Mucosa of gallbladder (tissue), 1 donor: ENCODE measurements around the gene HBG1. TPM values are rescaled to one million over a fixed set of nuclear protein-coding genes. Genes with fewer than 3 reads are reported as not detected.
"Not testable (repeated sequence)": the region's sequence is repeated elsewhere in the genome, so short reads cannot be mapped to it uniquely, and the experiment has no call there.

ENCODE experiments used
- DNase-seq: peaks from one replicate; pipeline ENCODE4 v3.0.0-alpha.2; 2020; ENCODE audit warnings: low spot score
- total RNA-seq: library from RNA; stranded (reverse); gene quantifications from one replicate; pipeline ENCODE4 v1.2.1, GENCODE V29; 2021
- donor health status: DM: no; HTN: no; CAD: no.

HBG1 gene
- total RNA-seq, 1 donor from 2014 or later = 3.3 TPM

DNA sequence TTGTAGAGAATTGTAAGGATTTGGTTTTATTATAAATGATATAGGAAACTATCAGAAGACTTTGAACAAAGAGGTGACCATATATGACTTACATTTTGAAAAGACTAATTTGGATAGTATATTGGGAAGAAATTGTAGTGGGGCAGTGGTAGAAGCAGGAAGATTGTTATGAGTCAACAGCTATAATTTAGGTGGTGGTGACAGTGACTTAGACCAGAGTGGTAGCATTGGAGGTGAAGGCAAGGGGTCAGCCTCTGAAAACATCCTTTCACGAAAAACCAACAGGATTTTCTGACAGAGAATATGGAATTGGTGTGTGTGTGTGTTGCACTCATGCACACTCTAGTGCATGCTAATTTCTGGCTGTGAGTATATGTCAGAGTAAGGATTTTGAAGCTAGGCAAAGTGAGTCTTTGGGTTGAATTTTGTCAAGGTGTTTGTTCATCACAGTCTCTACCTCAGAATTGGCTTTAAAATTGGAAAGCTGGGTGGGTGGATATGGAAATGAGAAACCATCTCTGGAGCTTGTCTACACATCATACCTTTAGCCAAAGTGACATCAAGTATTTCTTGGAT, 28.2 kb upstream of the HBG1 start:
- DNase-seq = no peak

DNA sequence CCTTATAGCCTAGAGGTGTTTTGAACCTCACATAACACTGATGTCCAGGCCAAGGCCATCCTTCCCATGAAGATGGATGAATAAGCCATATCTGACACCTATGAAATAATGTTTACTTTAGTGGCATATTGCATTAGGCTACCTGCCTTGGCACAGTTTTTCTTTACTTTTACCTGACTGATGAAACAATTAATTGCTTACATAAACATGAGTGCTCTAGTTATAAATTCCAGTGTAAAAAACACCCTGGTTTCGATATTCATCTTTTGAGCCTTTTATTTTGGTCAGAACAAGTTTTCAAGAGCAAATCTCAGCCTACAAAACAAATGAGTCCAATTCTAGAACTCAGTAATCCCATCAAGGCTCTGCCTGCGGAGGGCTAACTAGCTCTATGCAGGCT, 27.0 kb upstream of the HBG1 start:
- DNase-seq = no peak

DNA sequence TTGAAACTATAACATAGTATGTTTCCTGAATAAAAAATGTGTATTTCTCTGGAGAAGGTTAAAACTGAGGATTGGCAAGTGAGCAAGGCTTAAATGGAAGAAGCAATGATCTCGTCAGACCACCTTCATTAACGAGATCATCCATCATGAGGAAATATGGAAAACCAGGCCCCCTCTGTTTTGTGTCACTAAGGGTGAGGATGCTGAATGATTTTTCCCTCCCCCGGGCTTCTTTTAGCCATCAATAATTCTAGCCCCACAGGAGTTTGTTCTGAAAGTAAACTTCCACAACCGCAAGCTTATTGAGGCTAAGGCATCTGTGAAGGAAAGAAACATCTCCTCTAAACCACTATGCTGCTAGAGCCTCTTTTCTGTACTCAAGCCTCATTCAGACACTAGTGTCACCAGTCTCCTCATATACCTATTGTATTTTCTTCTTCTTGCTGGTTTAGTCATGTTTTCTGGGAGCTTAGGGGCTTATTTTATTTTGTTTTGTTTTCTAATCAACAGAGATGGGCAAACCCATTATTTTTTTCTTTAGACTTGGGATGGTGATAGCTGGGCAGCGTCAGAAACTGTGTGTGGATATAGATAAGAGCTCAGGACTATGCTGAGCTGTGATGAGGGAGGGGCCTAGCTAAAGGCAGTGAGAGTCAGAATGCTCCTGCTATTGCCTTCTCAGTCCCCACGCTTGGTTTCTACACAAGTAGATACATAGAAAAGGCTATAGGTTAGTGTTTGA, 25.9 kb upstream of the HBG1 start:
- DNase-seq = no peak

DNA sequence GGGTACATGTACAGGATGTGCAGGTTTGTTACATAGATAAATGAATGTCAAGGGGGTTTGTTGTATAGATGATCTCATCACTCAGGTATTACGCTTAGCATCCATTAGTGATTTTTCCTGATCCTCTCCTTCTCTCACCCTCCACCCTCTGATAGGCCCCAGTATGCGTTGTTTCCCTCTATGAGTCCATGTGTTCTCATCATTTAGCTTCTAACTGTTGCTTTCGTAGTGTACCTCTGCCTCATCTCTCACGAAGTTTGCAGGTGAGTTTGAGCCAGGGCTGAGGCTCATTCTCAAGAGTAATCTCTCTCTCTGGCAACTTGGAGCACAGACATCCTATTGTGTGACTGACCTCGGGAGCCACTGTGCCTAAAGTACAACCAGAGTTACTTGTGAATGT, 24.7 kb upstream of the HBG1 start:
- DNase-seq = no peak

DNA sequence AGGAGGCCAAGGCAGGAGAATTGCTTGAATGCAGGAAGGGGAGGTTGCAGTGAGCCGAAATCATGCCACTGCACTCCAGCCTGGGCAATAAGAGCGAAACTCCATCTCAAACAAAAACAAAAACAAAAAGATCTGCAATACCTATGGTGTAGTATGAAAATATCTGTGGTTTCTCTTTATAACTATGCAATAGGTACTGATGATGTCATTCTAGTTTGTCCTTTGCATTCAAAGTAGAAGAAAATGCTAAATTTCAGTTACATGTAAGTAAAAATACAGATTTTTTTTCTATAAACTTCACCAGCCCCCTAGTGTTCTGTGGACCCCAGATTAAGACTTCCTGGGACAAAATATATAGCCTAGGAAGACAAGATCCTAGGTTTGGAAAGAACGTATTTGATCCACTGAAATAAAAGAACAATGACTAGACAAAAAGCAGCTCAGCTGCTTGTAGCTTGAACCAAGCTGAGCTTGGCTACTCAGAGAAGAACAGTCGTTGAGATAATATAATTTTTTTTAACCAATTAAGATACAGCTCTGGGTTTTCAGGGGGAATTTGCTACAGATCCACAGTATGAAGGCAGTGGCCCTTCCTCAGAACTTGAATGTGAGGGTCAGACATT, 22.8 kb upstream of the HBG1 start:
- DNase-seq = no peak

DNA sequence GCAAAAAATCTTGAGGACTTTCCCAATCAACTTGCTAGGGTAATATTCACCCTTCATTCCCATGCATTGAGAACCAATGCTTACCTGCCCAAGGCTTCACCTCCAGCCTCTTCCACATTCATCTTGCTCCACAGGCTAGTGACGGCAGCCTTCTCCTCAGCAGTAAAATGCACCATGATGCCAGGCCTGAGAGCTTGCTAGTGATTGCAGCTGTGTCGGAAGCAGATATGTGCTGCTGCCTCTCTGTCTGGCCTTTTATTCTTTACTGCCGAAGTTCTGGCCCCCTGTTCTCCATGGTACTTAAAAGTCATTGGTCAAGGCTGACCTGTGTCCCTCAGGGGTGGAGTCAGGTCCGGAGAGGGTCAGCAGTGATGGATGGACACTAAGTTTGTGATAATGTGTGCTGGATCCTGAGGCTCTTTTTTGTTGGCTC, 20.1 kb upstream of the HBG1 start, which contains the start of gene HBE1:
Gene HBE1, minus strand, starts transcription at position 231 of the 433 bp plus-strand sequence. Its CDS starts 55 bp downstream, at position 176.
- no peak for DNase-seq

DNA sequence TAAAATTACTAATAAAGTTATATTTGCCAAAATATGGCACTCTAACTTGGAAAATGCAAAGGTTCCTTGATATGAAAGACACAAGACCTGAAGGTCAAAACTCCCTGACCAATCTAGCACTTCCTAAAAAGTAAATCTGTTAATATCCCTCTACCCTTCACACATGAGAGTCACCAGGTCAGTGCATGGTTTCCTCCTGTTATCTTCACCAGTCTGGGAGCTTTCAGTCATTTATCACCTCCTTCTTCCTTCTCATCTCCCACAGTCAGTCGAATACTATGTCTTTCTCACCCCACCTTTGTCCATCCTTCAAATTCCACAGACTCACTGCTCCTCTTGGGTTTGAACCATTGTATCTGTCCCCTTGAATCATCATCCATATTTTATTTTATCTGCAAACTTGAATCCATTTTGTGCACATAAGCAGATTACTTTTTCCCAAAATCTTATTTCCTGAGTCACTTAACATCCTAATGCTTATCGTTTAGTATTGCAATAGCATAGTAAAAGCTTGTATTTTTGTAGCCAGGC, 17.4 kb upstream of the HBG1 start:
- no peak for DNase-seq

DNA sequence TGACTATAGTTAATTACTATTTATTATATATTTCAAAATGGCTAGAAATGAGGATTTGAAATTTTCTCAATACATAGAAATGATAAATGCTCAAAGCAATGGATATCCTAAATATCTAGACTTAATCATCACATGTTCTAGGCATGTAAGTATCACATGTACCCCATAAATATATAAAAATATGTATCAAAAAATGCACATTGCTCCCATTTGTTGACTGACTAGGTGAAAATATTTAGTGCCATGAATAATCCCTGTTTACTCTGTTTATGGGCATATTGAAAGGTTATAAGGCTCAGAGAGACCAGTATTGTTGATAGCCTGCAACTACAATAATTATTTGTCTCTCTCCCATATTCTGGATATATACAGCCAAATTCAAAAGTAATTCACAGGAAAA, 17.0 kb upstream of the HBG1 start:
- DNase-seq = no peak

DNA sequence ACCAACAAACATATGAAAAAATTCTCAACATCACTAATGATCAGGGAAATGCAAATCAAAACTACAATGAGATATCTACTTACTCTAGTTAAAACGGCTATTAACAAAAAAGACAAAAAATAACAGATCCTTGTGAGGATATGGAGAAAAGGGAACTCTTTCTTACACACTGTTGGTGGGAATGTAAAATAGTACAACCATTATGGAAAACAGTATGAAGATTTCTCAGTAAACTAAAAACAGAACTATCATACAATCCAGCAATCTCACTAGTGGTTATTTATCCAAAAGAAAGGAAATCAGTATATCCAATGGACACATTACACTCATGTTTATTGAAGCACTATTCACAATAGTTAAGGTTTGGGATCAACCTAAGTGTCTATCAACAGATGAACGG, 16.2 kb upstream of the HBG1 start:
- DNase-seq = no peak

DNA sequence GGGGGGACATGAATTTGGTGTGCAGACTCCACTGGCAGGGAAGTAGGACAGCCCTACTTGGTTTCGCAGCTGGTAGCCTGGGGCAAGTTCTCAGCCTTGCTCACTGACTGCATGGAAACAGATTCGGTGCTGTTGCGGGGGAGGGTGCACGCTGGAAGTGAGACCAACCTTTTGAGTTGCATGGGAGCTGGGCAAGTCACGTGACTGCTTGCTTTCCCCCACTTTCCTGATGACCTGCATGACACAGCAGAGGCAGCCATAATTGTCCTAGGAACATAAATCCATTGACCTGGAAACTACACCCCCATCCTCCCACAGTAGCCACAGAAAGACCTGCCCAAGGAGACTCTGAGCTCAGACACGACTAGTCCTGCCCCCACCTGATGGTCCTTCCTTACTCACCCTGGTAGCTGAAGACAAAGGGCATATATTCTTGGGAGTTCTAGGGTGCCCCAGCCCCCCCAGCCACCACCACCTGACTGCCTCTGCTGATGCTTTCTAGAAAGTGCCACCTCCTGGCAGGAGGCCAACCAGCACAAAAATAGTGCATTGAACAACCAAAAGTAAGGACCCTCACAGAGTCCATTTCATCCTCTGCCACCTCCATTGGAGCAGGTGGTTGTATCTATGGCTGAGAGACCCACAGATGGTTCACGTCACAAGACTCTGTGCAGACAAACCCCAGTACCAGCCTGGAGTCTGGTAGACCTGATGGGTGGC, 9.0 kb upstream of the HBG1 start:
- DNase-seq = no peak

DNA sequence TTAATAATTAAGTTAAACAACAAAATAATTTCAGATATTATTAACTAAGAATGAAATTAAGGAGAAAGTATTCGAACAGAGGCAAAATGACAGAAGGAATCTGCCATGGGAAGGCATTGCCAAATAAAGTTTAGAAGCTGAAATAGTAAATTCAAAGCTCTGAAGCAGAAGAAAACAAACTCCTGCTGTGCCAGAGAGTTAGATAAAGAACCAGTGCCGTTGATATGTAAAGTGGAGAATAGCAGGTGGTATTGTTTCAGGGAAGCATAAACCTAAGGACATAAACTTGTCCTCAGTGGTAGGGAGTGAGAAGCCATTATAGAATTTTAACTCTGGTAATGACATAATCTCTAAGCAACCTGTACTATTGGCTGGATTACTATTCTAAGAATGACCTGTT, 7.6 kb upstream of the HBG1 start:
- DNase-seq = no peak

DNA sequence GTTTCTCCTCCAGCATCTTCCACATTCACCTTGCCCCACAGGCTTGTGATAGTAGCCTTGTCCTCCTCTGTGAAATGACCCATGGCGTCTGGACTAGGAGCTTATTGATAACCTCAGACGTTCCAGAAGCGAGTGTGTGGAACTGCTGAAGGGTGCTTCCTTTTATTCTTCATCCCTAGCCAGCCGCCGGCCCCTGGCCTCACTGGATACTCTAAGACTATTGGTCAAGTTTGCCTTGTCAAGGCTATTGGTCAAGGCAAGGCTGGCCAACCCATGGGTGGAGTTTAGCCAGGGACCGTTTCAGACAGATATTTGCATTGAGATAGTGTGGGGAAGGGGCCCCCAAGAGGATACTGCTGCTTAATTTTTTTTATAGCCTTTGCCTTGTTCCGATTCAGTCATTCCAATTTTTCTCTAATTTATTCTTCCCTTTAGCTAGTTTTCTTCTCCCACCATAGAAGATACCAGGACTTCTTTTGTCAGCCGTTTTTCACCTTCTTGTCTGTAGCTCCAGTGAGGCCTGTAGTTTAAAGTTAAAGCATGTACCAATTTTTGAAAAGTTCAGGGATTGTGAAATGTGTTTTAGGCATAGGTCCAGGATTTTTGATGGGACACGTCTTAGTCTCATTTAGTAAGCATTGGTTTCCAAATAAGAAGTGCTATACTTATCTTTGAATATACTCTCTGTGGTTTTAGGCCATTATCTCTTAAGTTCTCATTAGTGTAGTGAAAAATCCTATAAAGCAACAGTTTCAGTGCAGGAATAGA, 5.2 kb upstream of the HBG1 start, which contains the start of gene HBG2:
Gene HBG2, minus strand, starts transcription at position 136 of the 768 bp plus-strand sequence. Its CDS starts 53 bp downstream, at position 83.
- not testable (repeated sequence) for DNase-seq

DNA sequence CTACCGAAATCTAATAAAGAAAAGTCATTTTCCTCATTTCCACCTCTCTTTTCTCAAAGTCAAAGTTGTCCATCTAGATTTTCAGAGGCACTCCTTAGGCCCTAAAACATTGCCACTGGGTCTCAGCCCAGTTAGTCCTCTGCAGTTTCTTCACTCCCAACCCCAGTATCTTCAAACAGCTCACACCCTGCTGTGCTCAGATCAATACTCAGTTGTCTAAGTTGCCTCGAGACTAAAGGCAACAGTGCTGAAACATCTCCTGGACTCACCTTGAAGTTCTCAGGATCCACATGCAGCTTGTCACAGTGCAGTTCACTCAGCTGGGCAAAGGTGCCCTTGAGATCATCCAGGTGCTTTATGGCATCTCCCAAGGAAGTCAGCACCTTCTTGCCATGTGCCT, 4.4 kb upstream of the HBG1 start:
- not testable (repeated sequence) for DNase-seq

DNA sequence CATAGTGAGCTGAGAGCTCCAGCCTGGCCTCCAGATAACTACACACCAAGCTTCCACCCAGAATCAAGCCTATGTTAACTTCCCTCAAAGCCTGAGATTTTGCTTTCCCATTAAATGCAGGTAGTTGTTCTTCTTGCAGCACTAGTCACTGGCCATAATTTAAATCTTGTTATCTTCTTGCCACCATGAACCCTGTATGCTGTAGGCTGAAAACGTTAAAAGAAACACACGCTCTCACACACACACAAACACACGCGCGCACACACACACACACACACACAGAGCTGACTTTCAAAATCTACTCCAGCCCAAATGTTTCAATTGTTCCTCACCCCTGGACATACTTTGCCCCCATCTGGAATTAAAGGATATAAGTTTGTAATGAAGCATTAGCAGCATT, 3.8 kb upstream of the HBG1 start:
- not testable (repeated sequence) for DNase-seq

DNA sequence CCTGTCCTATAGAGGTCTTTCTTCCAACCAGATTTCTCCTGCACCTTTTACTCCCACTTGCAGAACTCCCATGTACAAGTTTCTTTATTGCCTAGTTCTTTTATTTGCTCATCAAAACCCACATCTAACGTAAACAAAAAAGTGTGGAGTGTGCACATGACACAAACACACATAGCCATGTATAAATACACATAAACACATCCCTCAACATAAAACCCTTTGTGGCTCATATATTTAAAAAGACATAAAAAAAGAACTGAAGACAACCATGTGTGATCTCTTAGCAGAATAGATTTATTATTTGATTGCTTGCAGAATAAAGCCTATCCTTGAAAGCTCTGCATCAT, 3.2 kb upstream of the HBG1 start:
- DNase-seq = no peak

DNA sequence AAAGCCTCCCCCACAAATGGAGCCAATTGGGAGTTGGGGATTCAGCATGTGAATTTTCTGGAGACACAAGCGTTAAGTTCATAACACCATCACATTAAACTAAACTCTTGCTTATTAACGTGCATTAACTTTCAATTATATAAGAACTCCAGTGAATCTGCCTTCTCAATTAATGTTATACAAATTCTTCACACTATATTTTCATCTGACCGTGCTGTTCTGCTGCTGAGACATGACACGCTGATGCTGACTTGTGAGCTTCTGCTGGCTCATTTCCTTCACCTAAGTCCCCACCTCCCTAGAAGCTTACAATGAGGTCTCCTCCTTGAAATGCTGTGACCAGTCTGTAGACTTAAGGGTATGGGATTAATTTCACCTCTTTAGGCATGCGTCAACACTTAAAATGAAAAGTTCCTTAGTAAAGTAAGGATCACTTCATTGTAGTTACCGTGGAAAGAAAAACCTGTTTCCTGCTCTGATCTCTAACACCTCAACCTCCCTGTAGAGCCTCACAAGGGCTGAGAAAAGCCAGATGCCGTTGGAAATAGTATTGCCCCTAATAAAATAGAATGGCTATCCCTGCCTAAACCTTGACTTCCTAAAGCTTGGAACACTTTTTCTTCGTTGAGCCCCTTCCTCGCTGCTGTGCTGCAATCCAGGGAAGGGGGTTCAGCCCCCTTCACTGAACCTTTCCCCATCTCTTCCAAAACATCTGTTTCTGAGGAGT, 2.7 kb upstream of the HBG1 start:
- no peak for DNase-seq

DNA sequence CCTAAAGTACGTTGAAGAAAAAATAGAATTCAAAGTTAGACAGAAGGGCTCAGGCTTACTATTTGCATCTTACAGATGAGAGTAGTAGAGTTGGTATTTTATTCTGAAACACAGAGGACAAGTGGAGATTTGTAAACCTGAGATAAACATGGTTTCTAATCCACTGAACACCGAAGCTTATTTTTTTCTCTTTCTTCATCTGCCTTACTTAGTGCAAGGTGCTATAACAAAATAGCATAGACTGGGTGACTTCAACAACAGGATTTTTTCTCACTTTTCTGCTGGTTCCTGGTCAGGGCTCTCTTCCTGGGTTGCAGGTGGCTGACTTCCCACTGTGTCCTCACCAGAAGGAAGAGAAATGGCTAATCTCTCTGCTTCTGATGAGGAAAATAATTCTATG, 2.1 kb upstream of the HBG1 start:
- no peak for DNase-seq

DNA sequence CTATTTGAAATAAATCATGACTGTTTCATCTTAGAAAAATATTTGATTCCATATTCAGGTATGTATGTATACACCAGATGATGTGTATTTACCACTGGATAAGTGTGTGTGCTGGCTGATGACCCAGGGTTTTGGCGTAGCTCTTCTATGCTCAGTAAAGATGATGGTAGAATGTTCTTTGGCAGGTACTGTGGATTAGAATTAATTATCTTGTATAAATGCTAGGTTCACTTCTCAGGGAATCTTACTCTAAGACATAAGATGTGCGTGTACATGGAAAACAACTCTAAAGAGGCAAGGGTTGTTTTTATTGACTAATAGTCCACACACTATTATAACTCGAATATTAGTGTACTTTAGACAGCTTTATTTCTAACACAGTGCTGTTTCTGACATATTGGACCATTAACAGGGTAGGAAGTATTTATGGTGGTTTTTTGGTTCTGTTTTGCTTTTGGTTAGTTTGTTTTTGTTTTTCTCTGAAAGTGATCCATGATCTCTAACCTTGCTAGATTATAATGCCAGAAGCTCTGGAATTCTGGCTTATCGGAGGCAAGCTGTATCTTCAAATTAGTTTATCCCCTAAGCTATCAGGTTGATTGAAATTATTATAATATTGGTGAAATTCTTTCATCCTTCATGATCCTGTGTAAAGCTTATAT, 1.0 kb upstream of the HBG1 start:
- no peak for DNase-seq

DNA sequence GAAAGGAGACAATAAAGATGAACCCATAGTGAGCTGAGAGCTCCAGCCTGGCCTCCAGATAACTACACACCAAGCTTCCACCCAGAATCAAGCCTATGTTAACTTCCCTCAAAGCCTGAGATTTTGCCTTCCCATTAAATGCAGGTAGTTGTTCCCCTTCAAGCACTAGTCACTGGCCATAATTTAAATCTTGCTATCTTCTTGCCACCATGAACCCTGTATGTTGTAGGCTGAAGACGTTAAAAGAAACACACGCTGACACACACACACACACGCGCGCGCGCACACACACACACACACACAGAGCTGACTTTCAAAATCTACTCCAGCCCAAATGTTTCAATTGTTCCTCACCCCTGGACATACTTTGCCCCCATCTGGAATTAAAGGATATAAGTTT, 1.2 kb downstream of the HBG1 start:
- DNase-seq = not testable (repeated sequence)
